GM21360 (cell line): ENCODE data around the gene VKORC1L1.
A peak's percentile ranks its signal among the peaks of the same experiment; 100 is the strongest.
"Not testable (repeated sequence)": the region's sequence is repeated elsewhere in the genome, so short reads cannot be mapped to it uniquely, and the experiment has no call there.

Experiments
- ATAC-seq: cut with Tn5 transposase; IDR thresholded peaks from one replicate; pipeline ENCODE4 v1.9.1; 2021; ENCODE audit warnings: mild to moderate bottlenecking, moderate library complexity; ENCODE audit not compliant: unreplicated experiment

VKORC1L1 gene

GRCh38 chr7:65872776-65873581 is at the start of gene VKORC1L1:
Gene VKORC1L1, plus strand, starts transcription at chr7:65873074. Its CDS starts 298 bp downstream, at chr7:65873372.
- ATAC-seq = peak; percentile 90

GRCh38 chr7:65827366-65827765 is 45.5 kb upstream of the VKORC1L1 start:
- no peak for ATAC-seq

GRCh38 chr7:65832281-65832680 is 40.6 kb upstream of the VKORC1L1 start:
- ATAC-seq = no peak

- not testable (repeated sequence) for ATAC-seq
Measured at GRCh38 chr7:65836684-65837083, 36.2 kb upstream of the VKORC1L1 start.

- ATAC-seq = not testable (repeated sequence)
Measured at GRCh38 chr7:65837541-65837956, 35.3 kb upstream of the VKORC1L1 start.

- no peak for ATAC-seq
Measured at GRCh38 chr7:65839846-65840245, 33.0 kb upstream of the VKORC1L1 start.

GRCh38 chr7:65840446-65840845 is 32.4 kb upstream of the VKORC1L1 start:
- ATAC-seq = no peak

- not testable (repeated sequence) for ATAC-seq
Measured at GRCh38 chr7:65843616-65844015, 29.3 kb upstream of the VKORC1L1 start.

GRCh38 chr7:65846008-65846570 is 26.8 kb upstream of the VKORC1L1 start:
- no peak for ATAC-seq

GRCh38 chr7:65853426-65853825 is 19.4 kb upstream of the VKORC1L1 start:
- ATAC-seq = not testable (repeated sequence)

GRCh38 chr7:65853892-65854291 is 19.0 kb upstream of the VKORC1L1 start:
- not testable (repeated sequence) for ATAC-seq

- not testable (repeated sequence) for ATAC-seq
Measured at GRCh38 chr7:65857321-65857894, 15.5 kb upstream of the VKORC1L1 start.

- ATAC-seq = not testable (repeated sequence)
Measured at GRCh38 chr7:65858660-65859059, 14.2 kb upstream of the VKORC1L1 start.

- not testable (repeated sequence) for ATAC-seq
Measured at GRCh38 chr7:65866244-65866643, 6.6 kb upstream of the VKORC1L1 start.

GRCh38 chr7:65867681-65868080 is 5.2 kb upstream of the VKORC1L1 start:
- not testable (repeated sequence) for ATAC-seq

- not testable (repeated sequence) for ATAC-seq
Measured at GRCh38 chr7:65869312-65869711, 3.6 kb upstream of the VKORC1L1 start.

GRCh38 chr7:65871451-65871850 is 1.4 kb upstream of the VKORC1L1 start:
- not testable (repeated sequence) for ATAC-seq

GRCh38 chr7:65873582-65874193 is 814 bp downstream of the VKORC1L1 start:
- ATAC-seq = peak; percentile 33

- ATAC-seq = not testable (repeated sequence)
Measured at GRCh38 chr7:65875715-65876114, 2.8 kb downstream of the VKORC1L1 start.

- ATAC-seq = peak; percentile 48
Measured at GRCh38 chr7:65879292-65880153, 6.6 kb downstream of the VKORC1L1 start.
